IPS DF 6.9 (cell line): ENCODE data around the gene SLC35E1.

ENCODE experiments used
- DNase-seq: peaks from one replicate; pipeline ENCODE4 v3.0.0-alpha.2; 2013; ENCODE audit warnings: low read depth, low spot score
- H3K27ac ChIP-seq: one replicate; pipeline ENCODE4 v1.5.1; 2013; ENCODE audit warnings: low read length, control low read depth
- H3K27me3 ChIP-seq: 2 replicates; pipeline ENCODE4 v1.6.1; 2013; ENCODE audit warnings: mild to moderate bottlenecking, low read length; ENCODE audit not compliant: control insufficient read depth, insufficient read depth
- H3K36me3 ChIP-seq: 2 replicates; pipeline ENCODE4 v1.6.1; 2013; ENCODE audit warnings: low read length; ENCODE audit not compliant: control insufficient read depth, insufficient read depth
- H3K4me1 ChIP-seq: 2 replicates; pipeline ENCODE4 v1.6.1; 2013; ENCODE audit warnings: low read length; ENCODE audit not compliant: control insufficient read depth, insufficient read depth
- H3K4me3 ChIP-seq: 2 replicates; pipeline ENCODE4 v1.5.1; 2013; ENCODE audit warnings: mild to moderate bottlenecking, low read length
- H3K9me3 ChIP-seq: 2 replicates; pipeline ENCODE4 v1.6.1; 2013; ENCODE audit warnings: low read length, inconsistent platforms; ENCODE audit not compliant: control insufficient read depth, insufficient read depth
- WGBS: extraction: QIAGEN DNeasy Blood & Tissue Kit; methylation state at CpG from one replicate; pipeline ENCODE4 v1.1.7; 2013; ENCODE audit warnings: mixed read lengths, missing lambda C conversion rate; ENCODE audit not compliant: insufficient read length, insufficient coverage; 5-methylcytosine and 5-hydroxymethylcytosine counted together

SLC35E1 gene

GRCh38 chr19:16532440-16533234, 39.6 kb downstream of the SLC35E1 start:
- H3K4me3 ChIP-seq, result no peak overlapping the region
- H3K36me3 ChIP-seq, result peaks cover 61% of the 10 kb centered on the region
- H3K27ac ChIP-seq, result no peak overlapping the region
- DNase-seq, result no peak
- H3K9me3 ChIP-seq, result no peaks in the 10 kb centered on the region
- no peaks in the 10 kb centered on the region for H3K27me3 ChIP-seq
- H3K4me1 ChIP-seq, result no peaks in the 10 kb centered on the region
- no CpG with 5 or more reads among the region's 47 CpGs for WGBS

- DNase-seq, result no peak
- Histone ChIP-seq H3K4me3 (no peak overlapping the region), H3K4me1 (no peaks in the 10 kb centered on the region), H3K36me3 (peaks cover 69% of the 10 kb centered on the region), H3K27me3 (no peaks in the 10 kb centered on the region), H3K9me3 (no peaks in the 10 kb centered on the region), H3K27ac (no peak overlapping the region)
- no CpG with 5 or more reads among the region's 12 CpGs for WGBS
These were observed 40.9 kb downstream of the SLC35E1 start for GRCh38 chr19:16531380-16531669.

GRCh38 chr19:16530540-16531379, 41.5 kb downstream of the SLC35E1 start:
- no peak for DNase-seq
- no peak overlapping the region for H3K27ac ChIP-seq
- WGBS, result no CpG with 5 or more reads among the region's 43 CpGs
- no peaks in the 10 kb centered on the region for H3K4me1 ChIP-seq
- no peak overlapping the region for H3K4me3 ChIP-seq
- peaks cover 71% of the 10 kb centered on the region for H3K36me3 ChIP-seq
- H3K27me3 ChIP-seq, result no peaks in the 10 kb centered on the region
- no peaks in the 10 kb centered on the region for H3K9me3 ChIP-seq

- WGBS, result no CpG with 5 or more reads among the region's 25 CpGs
- no peak for DNase-seq
- peaks cover 74% of the 10 kb centered on the region for H3K36me3 ChIP-seq
- no peak overlapping the region for H3K4me3 ChIP-seq
- no peaks in the 10 kb centered on the region for H3K9me3 ChIP-seq
- H3K27me3 ChIP-seq, result no peaks in the 10 kb centered on the region
- H3K4me1 ChIP-seq, result no peaks in the 10 kb centered on the region
- no peak overlapping the region for H3K27ac ChIP-seq
These were observed 42.6 kb downstream of the SLC35E1 start for GRCh38 chr19:16529466-16530144.

DNA sequence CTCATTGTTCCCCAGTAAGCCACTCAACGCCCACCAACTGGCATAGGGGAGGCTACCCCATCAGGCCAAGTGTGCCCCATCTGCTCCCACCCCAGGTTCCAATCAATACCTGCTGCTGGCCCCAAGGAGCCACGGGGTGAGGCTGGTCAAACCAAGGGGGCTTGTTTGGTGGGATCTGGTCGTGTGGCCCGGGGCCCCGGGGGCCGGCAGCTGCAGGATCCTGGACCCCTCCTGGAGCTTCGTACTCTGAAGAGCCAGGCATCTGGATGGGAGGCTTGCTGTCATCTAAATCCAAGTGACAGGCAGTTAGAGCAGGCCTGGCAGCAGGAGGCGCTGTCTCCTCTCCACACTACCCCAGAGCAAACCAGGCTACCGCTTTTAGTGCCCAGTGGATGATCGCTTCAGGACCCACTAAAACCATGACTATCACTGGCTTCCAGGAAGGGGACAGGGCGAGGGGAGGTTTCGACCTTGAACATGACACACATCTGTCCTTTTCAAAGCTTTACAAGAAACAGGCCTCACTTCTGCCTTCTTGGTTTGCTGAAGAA, 44.2 kb downstream of the SLC35E1 start:
- no CpG with 5 or more reads among the region's 12 CpGs for WGBS
- H3K9me3 ChIP-seq, result no peaks in the 10 kb centered on the region
- peaks cover 79% of the 10 kb centered on the region for H3K36me3 ChIP-seq
- no peaks in the 10 kb centered on the region for H3K4me1 ChIP-seq
- H3K27me3 ChIP-seq, result no peaks in the 10 kb centered on the region
- H3K27ac ChIP-seq, result no peak overlapping the region
- DNase-seq, result no peak
- no peak overlapping the region for H3K4me3 ChIP-seq

GRCh38 chr19:16527334-16527935, 44.8 kb downstream of the SLC35E1 start:
- no peaks in the 10 kb centered on the region for H3K4me1 ChIP-seq
- no peak for DNase-seq
- no CpG with 5 or more reads among the region's 14 CpGs for WGBS
- no peaks in the 10 kb centered on the region for H3K27me3 ChIP-seq
- no peak overlapping the region for H3K27ac ChIP-seq
- H3K36me3 ChIP-seq, result peaks cover 79% of the 10 kb centered on the region
- no peak overlapping the region for H3K4me3 ChIP-seq
- no peaks in the 10 kb centered on the region for H3K9me3 ChIP-seq

GRCh38 chr19:16525751-16526481, 46.3 kb downstream of the SLC35E1 start:
- H3K36me3 ChIP-seq, result peaks cover 74% of the 10 kb centered on the region
- no peak for DNase-seq
- no peaks in the 10 kb centered on the region for H3K4me1 ChIP-seq
- no peaks in the 10 kb centered on the region for H3K27me3 ChIP-seq
- no peaks in the 10 kb centered on the region for H3K9me3 ChIP-seq
- H3K27ac ChIP-seq, result no peak overlapping the region
- WGBS, result no CpG with 5 or more reads among the region's 29 CpGs
- H3K4me3 ChIP-seq, result no peak overlapping the region

DNA sequence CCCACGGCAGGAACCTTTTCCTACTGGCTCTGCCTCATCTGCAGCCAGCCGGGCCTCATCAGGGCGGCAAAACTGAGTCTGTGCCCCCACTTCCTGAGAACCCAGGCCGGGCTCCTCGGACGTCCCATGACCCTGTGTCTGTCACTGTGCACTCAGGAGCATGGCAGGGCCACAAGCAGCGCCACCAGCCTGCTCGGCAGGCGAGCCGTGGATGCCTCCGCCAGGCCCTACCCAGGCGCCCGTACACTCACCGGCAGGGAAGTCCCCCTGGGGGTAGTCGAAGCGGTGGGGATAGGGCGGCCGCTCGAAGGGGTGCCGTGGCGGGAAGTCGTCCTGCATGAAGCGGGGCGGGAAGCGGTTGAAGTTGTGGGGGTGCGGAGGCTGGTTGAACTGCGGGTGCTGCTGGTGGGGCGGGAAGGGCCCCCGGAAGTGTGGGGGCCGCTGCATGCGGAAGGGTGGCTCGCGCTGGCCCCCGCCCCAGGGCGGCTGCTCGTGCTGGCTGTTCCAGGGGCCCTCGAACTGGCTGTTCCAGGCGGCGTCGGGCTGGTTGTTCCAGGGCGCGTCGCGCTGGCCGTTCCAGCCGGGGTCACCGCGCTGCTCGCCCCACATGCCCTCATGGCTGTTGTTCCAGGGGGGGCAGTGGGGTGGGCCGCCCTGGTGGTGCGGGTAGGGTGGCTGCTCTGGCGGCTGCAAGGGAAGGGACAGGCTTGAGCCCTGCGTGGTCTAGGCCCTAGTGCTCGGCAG, 47.1 kb downstream of the SLC35E1 start:
- H3K27me3 ChIP-seq, result no peaks in the 10 kb centered on the region
- H3K9me3 ChIP-seq, result no peaks in the 10 kb centered on the region
- no peak overlapping the region for H3K4me3 ChIP-seq
- DNase-seq, result no peak
- H3K27ac ChIP-seq, result no peak overlapping the region
- WGBS, result no CpG with 5 or more reads among the region's 54 CpGs
- peaks cover 74% of the 10 kb centered on the region for H3K36me3 ChIP-seq
- no peaks in the 10 kb centered on the region for H3K4me1 ChIP-seq

DNA sequence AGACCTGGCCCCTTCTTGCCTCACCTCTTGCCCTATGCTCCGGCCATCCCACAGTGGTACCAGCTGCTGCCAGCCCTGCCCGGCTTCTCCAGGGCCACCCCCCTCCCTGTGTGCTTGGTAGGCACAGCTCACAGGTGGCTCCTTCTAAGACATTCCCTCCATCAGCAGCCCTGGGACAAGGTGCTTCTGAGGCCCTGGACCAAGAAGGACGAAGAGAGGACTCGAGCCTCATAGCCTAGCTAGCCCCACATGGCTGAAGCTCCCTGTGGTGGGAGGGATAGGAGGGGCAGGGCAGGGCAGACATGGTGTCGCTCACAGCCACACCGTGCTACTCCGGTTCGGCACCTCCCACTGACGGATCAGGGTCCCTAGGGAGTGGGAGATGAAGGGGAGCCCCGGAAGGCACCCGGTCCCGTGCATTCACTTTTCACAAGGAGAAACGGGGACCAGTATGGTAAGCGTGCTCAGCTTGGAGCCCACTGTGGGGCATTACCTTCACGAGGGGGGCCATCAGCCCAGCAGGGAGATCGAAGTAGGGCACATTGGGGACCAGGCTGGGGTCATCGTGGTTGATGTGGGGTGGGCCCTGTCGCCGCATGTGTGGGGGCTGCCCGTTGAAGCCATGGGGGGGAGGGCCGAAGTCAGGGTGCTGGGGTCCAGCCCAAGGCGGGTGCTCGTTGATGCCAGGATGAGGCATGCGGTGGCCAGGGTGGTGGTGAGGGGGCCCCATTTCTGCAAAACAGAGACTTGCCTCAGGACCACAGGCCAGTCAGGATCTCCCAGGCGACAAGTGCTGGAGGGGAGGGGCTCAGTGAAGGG, 49.4 kb downstream of the SLC35E1 start:
- Histone ChIP-seq H3K27me3 (no peaks in the 10 kb centered on the region), H3K9me3 (no peaks in the 10 kb centered on the region), H3K27ac (no peak overlapping the region), H3K36me3 (peaks cover 82% of the 10 kb centered on the region), H3K4me3 (no peak overlapping the region), H3K4me1 (no peaks in the 10 kb centered on the region)
- DNase-seq, result no peak
- WGBS, result no CpG with 5 or more reads among the region's 25 CpGs
